ENCODE data around the gene STT3A.

- TF ChIP-seq POLR2AphosphoS5 (IDR thresholded peaks at IDR 0.05; ENCODE audit: borderline replicate concordance, low read depth, low read length), result no peak
- no peak for TF ChIP-seq FOXP2 (optimal IDR thresholded peaks at IDR 0.05; ENCODE audit: control extremely low read depth, extremely low read length, insufficient read depth)
- no peak for TF ChIP-seq EZH2 (IDR thresholded peaks at IDR 0.05)
Observed at GRCh38 chr11:125551835-125552342, 40.8 kb upstream of the STT3A start.

Measured in SK-N-MC (cell line).